IPS DF 4.7 (cell line): ENCODE data around the gene SDHAF3.

Source experiments
- DNase-seq: peaks from one replicate; pipeline ENCODE4 v3.0.0-alpha.2; 2013; ENCODE audit warnings: low spot score; ENCODE audit errors: extremely low read depth

SDHAF3 gene

DNA sequence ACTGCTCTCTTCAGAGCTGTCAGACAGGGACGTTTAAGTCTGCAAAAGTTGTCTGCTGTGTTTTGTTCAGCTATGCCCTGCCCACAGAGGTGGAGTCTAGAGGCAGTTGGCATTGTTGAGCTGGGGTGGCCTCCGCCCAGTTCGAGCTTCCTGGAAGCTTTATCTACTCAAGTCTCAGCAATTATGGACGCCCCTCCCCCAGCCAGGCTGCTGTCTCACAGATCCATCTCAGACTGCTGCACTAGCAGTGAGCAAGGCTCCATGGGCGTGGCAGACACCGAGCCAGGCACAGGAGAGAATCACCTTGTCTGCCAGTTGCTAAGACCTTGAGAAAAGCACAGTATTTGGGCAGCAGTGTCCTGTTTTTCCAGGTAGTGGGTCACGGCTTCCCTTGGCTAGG is 98.1 kb downstream of the SDHAF3 start:
- no peak for DNase-seq

DNA sequence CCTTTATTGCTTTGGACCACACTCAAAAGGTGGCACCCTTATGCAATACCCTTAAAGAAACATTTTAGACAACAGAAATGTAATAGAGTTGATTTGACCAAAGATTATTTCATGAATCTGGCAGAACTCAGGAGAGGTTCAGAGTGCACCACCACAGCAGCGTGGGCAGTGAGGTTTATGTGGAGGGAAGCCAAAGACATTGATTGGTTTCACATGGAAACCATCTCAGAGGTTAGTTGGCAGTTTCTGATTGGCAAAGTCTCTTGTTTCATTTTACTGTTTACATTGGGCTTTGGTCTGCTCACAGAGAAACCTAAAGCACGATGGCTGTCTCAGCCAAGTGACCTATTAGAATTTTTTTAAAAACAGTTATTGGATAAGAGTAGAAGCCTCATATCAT is 101.3 kb downstream of the SDHAF3 start:
- DNase-seq, result no peak

- DNase-seq, result no peak
Observed at GRCh38 chr7:97219237-97219636, 101.7 kb downstream of the SDHAF3 start.

DNA sequence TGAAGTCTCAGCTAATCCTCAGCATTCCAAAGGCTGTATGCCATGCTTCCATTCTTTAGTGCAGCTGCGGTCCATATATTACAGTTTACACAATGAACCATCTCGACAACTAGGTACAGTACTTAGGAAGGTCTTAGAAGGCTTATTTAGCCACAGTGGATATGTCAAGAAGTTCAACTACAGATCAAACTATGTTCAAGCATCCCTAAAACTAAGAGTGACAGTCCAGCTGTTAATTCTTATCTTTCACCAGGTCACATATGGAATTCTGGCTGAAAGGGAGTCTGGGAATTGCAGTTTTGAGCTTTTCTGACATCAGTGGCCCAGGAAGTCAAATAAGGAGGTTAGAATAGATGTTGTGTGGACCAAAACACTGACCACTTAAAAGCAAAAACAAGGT is 106.8 kb downstream of the SDHAF3 start:
- no peak for DNase-seq

GRCh38 chr7:97226541-97226940 is 109.0 kb downstream of the SDHAF3 start:
- no peak for DNase-seq
